HG02973 (cell line): ENCODE data around the gene TRIOBP.
"Not testable (repeated sequence)": the region's sequence is repeated elsewhere in the genome, so short reads cannot be mapped to it uniquely, and the experiment has no call there.

Source experiments
- ATAC-seq: cut with Tn5 transposase; IDR thresholded peaks from one replicate; pipeline ENCODE4 v1.9.1; 2021; ENCODE audit warnings: moderate library complexity; ENCODE audit not compliant: unreplicated experiment

The TRIOBP gene

GRCh38 chr22:37696657-37697537 lies at the start of gene TRIOBP:
Gene TRIOBP (plus strand): TSS chr22:37697048. CDS start chr22:37701366, 4,318 bp downstream.
- ATAC-seq, result peak; percentile 91

- ATAC-seq, result no peak
Observed at GRCh38 chr22:37647317-37647716, 49.5 kb upstream of the TRIOBP start.

GRCh38 chr22:37647928-37648327 lies 48.9 kb upstream of the TRIOBP start:
- no peak for ATAC-seq

- no peak for ATAC-seq
Observed at GRCh38 chr22:37650463-37651136, 46.2 kb upstream of the TRIOBP start.

DNA sequence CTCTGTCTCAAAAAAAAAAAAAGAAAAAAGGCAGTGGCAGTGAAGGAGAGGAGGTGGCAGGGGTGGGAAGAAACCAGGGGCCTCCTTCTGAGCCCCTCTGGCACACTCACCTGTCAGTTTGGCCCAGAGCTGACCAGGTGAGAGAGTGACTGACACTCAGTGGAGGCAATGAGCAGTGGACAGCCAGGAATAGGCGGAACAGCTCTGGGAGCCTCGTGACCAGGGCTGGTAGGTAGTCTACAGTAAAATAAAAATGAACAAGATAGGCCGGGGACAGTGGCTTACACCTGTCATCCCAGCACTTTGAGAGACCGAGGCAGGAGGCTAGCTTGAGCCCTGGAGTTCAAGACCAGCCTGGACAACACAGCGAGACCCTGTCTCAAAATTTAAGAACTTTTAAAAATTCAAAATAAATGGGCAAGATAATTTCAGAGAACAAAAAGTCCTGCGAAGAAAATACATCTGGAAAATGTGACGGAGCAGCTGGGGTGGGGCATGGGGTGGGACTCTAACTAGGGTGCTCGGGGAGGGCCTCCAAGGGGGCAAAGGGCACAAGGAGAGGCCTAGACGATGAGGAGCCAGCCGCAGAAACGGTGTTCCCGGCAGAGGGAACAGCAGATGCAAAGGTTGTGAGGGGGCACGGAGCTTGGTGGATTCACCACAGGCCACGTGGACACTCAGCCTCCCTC lies 42.1 kb upstream of the TRIOBP start:
- ATAC-seq, result no peak

GRCh38 chr22:37655252-37655563 lies 41.6 kb upstream of the TRIOBP start:
- ATAC-seq, result no peak

GRCh38 chr22:37656583-37656982 lies 40.3 kb upstream of the TRIOBP start:
- not testable (repeated sequence) for ATAC-seq

DNA sequence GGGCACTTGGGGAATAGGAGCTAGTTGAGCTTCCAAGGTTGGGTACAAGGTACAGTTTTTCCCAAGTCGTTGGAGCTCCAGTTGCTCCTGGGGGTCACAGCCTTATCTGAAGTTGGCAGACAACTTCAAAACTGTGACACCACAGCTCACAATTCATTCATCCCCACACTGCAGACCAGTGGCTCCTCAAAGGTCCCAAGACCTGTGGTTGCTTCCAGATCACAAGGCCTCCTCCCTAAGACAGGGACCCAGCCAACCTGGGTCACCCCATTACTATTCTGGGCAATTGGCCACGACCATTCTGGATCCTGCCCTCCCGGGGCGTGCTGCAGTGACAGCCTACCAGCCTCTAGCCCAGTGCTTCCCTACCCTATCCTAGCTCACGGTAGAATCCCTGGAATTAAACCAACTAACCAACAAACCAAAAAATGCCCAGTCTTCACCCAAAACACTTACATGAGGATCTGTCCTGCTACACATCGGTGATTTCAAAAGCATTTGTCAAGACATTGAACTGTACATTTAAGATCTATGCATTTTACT lies 39.2 kb upstream of the TRIOBP start:
- no peak for ATAC-seq

DNA sequence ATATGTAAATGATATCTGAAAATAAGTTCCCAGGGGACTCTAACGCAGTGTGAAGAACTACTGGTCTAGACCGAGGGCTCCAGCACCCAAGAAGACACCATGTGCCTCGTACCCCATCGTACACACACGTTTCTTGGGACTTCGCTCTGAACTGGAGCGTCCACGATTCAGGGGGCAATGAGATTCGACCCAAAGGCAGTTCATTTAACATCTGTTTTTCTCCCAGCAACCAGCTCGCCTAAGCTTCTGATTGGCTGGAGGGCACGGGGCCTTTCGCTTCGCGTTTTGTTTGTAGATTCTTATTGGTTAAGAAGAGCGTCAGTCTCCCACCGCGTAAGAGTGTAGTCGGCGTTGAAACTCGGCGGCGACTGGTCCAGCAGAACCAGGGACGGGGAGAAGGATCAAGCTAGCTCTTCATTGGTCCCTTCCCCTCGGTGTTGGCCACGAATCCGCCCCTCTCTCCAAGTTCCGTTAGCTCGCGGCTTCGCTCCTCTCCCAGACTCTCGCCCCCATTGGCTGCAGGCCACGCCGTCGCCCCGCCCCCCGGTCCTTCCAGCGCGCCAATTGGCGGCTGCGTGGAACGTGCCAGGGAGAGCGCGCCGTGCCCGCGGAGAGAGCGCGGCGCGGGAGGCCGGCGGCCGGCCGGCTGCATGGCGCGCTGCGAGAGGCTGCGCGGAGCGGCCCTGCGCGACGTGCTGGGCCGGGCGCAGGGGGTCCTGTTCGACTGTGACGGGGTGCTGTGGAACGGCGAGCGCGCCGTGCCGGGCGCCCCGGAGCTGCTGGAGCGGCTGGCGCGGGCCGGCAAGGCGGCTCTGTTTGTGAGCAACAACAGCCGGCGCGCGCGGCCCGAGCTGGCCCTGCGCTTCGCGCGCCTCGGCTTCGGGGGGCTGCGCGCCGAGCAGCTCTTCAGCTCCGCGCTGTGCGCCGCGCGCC lies 38.4 kb upstream of the TRIOBP start, which contains the start of gene PDXP:
Gene PDXP, plus strand, starts transcription at position 591 of the 933 bp plus-strand sequence. Its CDS starts 60 bp downstream, at position 651.
- ATAC-seq, result peak; percentile 81

DNA sequence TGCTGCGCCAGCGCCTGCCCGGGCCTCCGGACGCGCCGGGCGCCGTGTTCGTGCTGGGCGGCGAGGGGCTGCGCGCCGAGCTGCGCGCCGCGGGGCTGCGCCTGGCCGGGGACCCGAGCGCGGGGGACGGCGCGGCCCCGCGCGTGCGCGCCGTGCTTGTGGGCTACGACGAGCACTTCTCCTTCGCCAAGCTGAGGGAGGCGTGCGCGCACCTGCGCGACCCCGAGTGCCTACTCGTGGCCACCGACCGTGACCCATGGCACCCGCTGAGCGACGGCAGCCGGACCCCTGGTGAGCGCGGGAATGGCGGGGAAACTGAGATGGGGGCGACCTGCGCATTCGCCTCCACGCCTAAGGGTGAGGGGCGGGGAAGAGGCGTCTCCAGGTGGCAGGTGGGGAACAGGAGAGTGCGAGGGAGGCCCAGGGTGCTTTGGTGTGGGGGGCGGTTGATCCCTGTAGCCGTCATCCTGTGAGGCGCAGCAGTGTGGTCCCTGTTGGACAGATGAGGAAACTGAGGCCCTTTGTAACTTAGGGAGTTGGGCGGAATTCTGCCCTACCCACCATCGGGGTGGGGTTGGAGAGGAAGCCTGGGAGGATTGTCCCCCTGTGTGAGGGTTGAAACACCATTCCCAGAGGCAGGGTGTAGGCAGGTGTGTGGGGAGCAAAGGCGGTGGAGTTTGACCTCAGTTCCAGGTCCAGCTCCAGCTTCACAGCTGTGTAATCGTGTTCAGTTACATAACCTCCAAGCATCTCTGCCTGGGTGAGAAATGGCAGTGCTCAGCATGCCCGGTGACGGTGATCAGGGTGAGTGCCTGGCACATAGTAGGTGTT lies 37.6 kb upstream of the TRIOBP start:
- peak; percentile 10 for ATAC-seq

GRCh38 chr22:37659897-37660708 lies 36.7 kb upstream of the TRIOBP start:
- ATAC-seq, result no peak

DNA sequence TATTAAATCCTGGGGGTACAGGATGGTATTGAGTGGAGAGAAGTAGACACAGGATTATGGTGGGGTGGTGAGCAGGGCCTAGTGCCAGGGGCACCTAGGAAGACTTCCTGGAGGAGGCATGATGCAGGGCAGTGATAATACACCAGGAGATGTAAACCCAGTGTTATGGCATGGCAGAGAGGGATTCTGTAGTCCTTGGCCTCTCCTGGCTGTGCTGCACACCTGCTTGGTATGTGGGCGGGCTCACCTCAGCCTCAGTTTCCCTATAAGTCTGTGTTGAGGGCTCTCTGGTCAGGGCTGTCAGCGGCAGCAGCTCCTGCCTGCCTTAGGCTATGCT lies 36.2 kb upstream of the TRIOBP start:
- ATAC-seq, result no peak

DNA sequence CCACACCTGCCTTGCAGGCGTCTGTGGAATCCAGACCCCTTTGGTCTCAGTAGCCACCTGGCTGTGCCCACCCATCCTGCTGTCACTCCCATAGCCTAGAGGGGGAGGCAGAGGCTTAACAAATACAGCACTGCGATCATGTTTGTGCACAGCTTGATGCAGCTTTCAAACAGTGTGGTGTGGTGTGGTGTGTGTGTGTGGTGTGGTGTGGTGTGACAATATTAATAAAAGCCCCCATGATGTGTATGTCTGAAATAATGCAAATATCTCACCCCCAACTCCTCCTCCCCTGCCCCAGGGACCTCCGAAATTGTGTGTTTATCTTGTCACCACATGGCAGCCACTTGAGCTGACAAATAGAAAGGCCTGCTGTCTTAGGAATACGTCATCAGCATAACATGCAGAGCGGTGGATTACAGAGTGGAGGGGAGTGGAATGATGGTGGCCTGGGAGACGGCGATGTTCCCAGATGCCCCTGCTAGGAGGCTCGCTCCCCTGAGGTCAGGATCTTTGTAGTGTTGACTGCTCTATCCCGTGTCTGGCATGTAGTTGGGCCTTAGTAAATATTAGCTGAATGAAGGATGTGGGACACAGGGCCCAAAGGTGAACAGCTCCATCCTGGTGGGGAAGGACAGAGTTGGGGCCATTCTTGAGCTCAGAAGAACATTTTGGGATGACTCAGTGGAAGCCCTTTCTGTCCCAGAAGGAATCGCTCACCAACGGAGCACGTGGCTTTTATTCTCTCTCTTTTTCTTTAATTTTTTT lies 35.5 kb upstream of the TRIOBP start:
- no peak for ATAC-seq

DNA sequence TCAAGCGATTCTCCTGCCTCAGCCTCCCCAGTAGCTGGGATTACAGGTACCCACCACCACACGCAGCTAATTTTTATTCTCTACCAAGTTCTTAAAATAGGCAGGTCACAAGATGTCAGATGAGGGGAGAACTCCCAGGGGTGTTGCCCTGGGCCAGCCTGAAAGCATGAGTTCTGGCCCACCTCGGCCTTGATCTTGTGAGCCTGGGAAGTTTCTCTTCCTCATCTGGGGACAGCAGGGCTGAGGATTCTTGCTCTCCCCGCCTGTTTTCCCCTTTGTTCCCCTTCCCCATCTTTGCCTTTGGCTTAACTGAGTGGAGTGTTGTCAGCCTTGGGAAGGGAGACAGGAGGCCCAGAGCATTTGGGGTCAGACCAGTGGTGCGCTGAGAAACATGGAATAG lies 34.8 kb upstream of the TRIOBP start:
- no peak for ATAC-seq

DNA sequence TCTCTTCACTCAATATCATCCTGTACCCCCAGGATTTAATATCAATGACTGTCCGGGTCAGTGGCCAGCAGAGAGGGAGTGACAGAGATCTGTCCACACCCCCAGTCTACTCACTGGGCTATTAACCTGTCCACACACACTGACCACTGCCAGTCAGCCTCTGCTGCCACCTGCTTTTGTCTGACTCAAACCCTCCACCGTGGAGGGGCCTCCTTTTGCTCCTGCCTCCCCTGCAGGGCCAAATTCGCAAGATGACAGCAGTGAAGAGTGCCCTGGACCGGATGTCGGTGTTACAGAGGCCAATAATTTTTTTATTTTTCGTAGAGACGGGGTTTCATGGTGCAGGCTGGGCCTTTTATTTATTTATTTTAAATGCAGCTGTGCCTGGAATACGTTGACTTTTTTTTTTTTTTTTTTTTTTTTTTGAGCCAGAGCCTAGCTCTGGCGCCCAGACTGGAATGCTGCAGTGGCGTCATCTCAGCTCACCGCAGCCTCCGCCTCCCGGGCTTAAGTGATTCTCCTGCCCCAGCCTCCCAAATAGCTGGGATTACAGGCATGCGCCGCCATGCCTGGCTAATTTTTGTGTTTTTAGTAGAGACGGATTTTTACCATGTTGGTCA lies 33.2 kb upstream of the TRIOBP start:
- ATAC-seq, result no peak

GRCh38 chr22:37664249-37665101 lies 32.4 kb upstream of the TRIOBP start:
- no peak for ATAC-seq

DNA sequence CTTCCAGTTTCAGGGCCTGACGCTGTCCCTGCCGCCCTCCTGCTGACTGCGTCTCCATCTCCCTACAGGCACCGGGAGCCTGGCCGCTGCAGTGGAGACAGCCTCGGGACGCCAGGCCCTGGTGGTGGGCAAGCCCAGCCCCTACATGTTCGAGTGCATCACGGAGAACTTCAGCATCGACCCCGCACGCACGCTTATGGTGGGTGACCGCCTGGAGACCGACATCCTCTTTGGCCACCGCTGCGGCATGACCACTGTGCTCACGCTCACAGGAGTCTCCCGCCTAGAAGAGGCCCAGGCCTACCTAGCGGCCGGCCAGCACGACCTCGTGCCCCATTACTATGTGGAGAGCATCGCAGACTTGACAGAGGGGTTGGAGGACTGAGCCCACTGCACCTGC lies 31.4 kb upstream of the TRIOBP start:
- ATAC-seq, result no peak
